ENCODE results near the gene ACTN4. TPM values are rescaled to one million over a fixed set of nuclear protein-coding genes. Genes with fewer than 3 reads are reported as not detected.
A peak's percentile ranks its signal among the peaks of the same experiment; 100 is the strongest.

Gene ACTN4
- total and polyA plus RNA-seq, 2 of the 4 experiments (the other 2 are of a cell fraction): 541 to 659 TPM

DNA sequence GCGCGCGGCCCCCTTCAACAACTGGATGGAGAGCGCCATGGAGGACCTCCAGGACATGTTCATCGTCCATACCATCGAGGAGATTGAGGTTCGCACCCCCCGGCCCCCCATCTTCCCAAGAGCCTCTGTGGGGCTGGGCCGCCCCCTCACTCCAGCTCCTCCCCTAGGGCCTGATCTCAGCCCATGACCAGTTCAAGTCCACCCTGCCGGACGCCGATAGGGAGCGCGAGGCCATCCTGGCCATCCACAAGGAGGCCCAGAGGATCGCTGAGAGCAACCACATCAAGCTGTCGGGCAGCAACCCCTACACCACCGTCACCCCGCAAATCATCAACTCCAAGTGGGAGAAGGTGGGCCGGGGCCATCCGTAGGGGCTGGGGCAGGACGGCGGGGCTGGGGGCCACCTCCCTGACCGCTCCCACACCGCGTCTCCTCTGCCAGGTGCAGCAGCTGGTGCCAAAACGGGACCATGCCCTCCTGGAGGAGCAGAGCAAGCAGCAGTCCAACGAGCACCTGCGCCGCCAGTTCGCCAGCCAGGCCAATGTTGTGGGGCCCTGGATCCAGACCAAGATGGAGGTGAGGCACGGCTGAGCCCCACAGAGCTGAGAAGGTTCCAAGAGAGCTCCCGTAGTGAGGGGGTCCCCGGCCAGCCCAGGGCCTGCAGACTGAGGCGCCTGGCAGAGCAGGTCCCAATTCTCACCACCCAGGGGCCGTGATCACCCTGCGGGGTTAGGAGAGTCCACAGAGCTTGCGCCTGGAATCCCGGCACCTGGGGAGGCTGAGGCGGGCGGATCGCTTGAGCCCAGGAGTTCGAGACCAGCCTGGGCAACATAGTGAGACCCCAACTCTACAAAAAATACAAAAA, 76.8 kb downstream of the ACTN4 start:
- CTCF ChIA-PET: no interaction called here
- 96% methylated on average over 18 of the region's 42 CpGs; no CpG with 5 or more reads in 1 of the 2 experiments for WGBS, 2 experiments (ENCODE audit: extremely low coverage in 2 of 2, insufficient read length in 1 of 2)
- TF ChIP-seq, protein P1, sequence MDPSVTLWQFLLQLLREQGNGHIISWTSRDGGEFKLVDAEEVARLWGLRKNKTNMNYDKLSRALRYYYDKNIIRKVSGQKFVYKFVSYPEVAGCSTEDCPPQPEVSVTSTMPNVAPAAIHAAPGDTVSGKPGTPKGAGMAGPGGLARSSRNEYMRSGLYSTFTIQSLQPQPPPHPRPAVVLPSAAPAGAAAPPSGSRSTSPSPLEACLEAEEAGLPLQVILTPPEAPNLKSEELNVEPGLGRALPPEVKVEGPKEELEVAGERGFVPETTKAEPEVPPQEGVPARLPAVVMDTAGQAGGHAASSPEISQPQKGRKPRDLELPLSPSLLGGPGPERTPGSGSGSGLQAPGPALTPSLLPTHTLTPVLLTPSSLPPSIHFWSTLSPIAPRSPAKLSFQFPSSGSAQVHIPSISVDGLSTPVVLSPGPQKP (IDR thresholded peaks at IDR 0.05; ENCODE audit: borderline replicate concordance, low read depth, low read length): no peak
- no peak for TF ChIP-seq NFE2L2 (IDR thresholded peaks at IDR 0.05; ENCODE audit: low read depth, low read length)
- no peak for TF ChIP-seq MXI1 (IDR thresholded peaks at IDR 0.05; ENCODE audit: borderline replicate concordance, low read depth, low read length)
- TF ChIP-seq MAZ (IDR thresholded peaks at IDR 0.05; ENCODE audit: borderline replicate concordance, low read depth, low read length): no peak
- no peak for TF ChIP-seq RAD21 (IDR thresholded peaks at IDR 0.05; ENCODE audit: low read length)
- TF ChIP-seq, protein P2, sequence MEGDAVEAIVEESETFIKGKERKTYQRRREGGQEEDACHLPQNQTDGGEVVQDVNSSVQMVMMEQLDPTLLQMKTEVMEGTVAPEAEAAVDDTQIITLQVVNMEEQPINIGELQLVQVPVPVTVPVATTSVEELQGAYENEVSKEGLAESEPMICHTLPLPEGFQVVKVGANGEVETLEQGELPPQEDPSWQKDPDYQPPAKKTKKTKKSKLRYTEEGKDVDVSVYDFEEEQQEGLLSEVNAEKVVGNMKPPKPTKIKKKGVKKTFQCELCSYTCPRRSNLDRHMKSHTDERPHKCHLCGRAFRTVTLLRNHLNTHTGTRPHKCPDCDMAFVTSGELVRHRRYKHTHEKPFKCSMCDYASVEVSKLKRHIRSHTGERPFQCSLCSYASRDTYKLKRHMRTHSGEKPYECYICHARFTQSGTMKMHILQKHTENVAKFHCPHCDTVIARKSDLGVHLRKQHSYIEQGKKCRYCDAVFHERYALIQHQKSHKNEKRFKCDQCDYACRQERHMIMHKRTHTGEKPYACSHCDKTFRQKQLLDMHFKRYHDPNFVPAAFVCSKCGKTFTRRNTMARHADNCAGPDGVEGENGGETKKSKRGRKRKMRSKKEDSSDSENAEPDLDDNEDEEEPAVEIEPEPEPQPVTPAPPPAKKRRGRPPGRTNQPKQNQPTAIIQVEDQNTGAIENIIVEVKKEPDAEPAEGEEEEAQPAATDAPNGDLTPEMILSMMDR (conservative IDR thresholded peaks at IDR 0.05; ENCODE audit: low read depth, low read length): no peak
- TF ChIP-seq, protein P3, sequence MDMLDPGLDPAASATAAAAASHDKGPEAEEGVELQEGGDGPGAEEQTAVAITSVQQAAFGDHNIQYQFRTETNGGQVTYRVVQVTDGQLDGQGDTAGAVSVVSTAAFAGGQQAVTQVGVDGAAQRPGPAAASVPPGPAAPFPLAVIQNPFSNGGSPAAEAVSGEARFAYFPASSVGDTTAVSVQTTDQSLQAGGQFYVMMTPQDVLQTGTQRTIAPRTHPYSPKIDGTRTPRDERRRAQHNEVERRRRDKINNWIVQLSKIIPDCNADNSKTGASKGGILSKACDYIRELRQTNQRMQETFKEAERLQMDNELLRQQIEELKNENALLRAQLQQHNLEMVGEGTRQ (IDR thresholded peaks at IDR 0.05; ENCODE audit: low read depth, low read length): no peak
- no peak for TF ChIP-seq MAFK (IDR thresholded peaks at IDR 0.05; ENCODE audit: low read depth, low read length)

More for the DNA sequence above, 76.8 kb downstream of the ACTN4 start:
- intact Hi-C loops (cut with micrococcal nuclease) (no loop called here), in situ Hi-C loops (cut with MboI; ENCODE audit: low sequenced_read_pairs) (no loop called here), dilution Hi-C loops (cut with HindIII; ENCODE audit: low sequenced_read_pairs, unreplicated experiment) (no loop called here)
- Histone ChIP-seq H4K8ac (ENCODE audit: low read depth in 2 of 2, low read length in 2 of 2) (no peak overlapping the region), H3K9me3 (ENCODE audit: control insufficient read depth, insufficient read depth, low read length) (no peaks in the 10 kb centered on the region), H3K9me1 (ENCODE audit: insufficient read depth, low read length) (peaks cover 4% of the 10 kb centered on the region; the same call in 1 of the 2 replicates), H4K5ac (ENCODE audit: low read depth, low read length) (no peak overlapping the region), H3K4me3 (ENCODE audit: insufficient read depth, low read depth, low read length) (no peak overlapping the region), H2BK5ac (ENCODE audit: low read depth, low read length, poor library complexity, severe bottlenecking) (no peak overlapping the region), H3K36me3 (ENCODE audit: control insufficient read depth, insufficient read depth, low read length) (peaks cover 97% of the 10 kb centered on the region), H3K56ac (ENCODE audit: extremely low read depth, insufficient read depth, low read length) (no peak overlapping the region), H2BK20ac (ENCODE audit: low read depth, low read length) (no peak overlapping the region), H3K4me1 (ENCODE audit: control insufficient read depth, insufficient read depth, low read length) (peaks cover 3% of the 10 kb centered on the region; the same call in 1 of the 2 replicates), H4K20me1 (ENCODE audit: insufficient read depth, low read length) (peaks cover 36% of the 10 kb centered on the region), H3K14ac (replicated peaks; ENCODE audit: low read depth, low read length) (no peak overlapping the region), H3K9ac (ENCODE audit: low read depth, low read length) (no peak overlapping the region), H2AK9ac (replicated peaks; ENCODE audit: low read depth, low read length, poor library complexity) (no peak overlapping the region), H3K4me2 (ENCODE audit: low read depth, low read length) (no peak overlapping the region), H2AK5ac (ENCODE audit: low read depth, low read length) (no peak overlapping the region), H4K91ac (ENCODE audit: insufficient read depth, low read depth, low read length) (no peak overlapping the region), H2BK120ac (ENCODE audit: low read depth, low read length) (no peak overlapping the region), H3K18ac (ENCODE audit: low read depth, low read length) (no peak overlapping the region), H3K23ac (ENCODE audit: low read depth, low read length) (no peak overlapping the region), H3K79me1 (ENCODE audit: low read depth in 1 of 2, low read length in 2 of 2) (peaks cover 40 to 63% of the 10 kb centered on the region in 2 experiments), H2AFZ (replicated peaks; ENCODE audit: low read length, poor library complexity) (no peak overlapping the region), H2BK15ac (ENCODE audit: low read depth, low read length) (no peak overlapping the region), H3K27me3 (ENCODE audit: control insufficient read depth, insufficient read depth, low read length) (no peaks in the 10 kb centered on the region), H3K27ac (ENCODE audit: insufficient read depth, low read length) (no peak overlapping the region), H3K4ac (ENCODE audit: low read depth, low read length) (no peak overlapping the region)
- ATAC-seq (ENCODE audit: low read depth): no peak
- DNase-seq: no peak
- TSS peak; percentile 97 for BruUV-seq (replicated peaks)
- POLR2A ChIA-PET (ENCODE audit: unreplicated experiment): no interaction called here

All from IMR-90 (cell line).